ENCODE results near the gene CDH4. TPM values are rescaled to one million over a fixed set of nuclear protein-coding genes. Genes with fewer than 3 reads are reported as not detected.

CDH4 gene
- total RNA-seq, 1 experiment from 2014 or later, result not detected

DNA sequence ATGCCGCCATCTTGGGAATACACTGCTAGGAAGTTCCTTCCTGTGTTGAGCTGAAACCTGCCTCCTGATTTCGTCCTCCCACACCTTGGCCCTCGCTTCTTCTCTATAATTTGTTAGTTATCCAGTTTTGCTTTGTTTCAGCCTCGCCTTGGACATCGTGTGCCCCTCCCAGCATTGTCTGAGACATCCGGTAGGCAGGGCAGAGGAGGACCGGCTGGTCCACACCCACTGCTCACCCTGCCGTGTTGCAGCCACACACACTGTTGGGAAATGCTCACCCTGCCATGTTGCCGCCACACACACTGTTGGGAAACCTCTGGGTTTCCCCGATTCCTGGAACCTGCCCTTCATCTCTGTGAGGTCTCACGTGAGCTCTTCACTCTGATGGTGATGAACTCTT lies 105.1 kb downstream of the CDH4 start:
- no peaks in the 10 kb centered on the region for H3K9me3 Mint-ChIP-seq (ENCODE audit: unreplicated experiment)
- Histone ChIP-seq H3K36me3 (ENCODE audit: control insufficient read depth, insufficient read depth, low read length) (no peaks in the 10 kb centered on the region), H3K4me3 (ENCODE audit: low read depth, low read length) (no peak overlapping the region), H3K4me1 (no peaks in the 10 kb centered on the region), H3K9me3 (peaks cover 8% of the 10 kb centered on the region), H3K27me3 (replicated peaks; ENCODE audit: control insufficient read depth, insufficient read depth, low read length) (no peaks in the 10 kb centered on the region; the same call in 1 of the 2 replicates)
- H3K27ac Mint-ChIP-seq (ENCODE audit: unreplicated experiment), result no peak overlapping the region
- intact Hi-C loops (cut with micrococcal nuclease; ENCODE audit: unreplicated experiment), result no loop called here
- ChIA-PET POLR2A (no interaction called here), CTCF (no interaction called here)
- DNase-seq, result no peak
- no peaks in the 10 kb centered on the region for H3K4me1 Mint-ChIP-seq (ENCODE audit: low read depth, unreplicated experiment)
- H3K4me3 Mint-ChIP-seq (ENCODE audit: unreplicated experiment), result no peak overlapping the region
- H3K36me3 Mint-ChIP-seq (ENCODE audit: insufficient read depth, unreplicated experiment), result no peaks in the 10 kb centered on the region
- no TSS peak for BruUV-seq (replicated peaks)
- peaks cover 48% of the 10 kb centered on the region for H3K27me3 Mint-ChIP-seq (ENCODE audit: insufficient read depth, unreplicated experiment)
- TF ChIP-seq, protein P1, sequence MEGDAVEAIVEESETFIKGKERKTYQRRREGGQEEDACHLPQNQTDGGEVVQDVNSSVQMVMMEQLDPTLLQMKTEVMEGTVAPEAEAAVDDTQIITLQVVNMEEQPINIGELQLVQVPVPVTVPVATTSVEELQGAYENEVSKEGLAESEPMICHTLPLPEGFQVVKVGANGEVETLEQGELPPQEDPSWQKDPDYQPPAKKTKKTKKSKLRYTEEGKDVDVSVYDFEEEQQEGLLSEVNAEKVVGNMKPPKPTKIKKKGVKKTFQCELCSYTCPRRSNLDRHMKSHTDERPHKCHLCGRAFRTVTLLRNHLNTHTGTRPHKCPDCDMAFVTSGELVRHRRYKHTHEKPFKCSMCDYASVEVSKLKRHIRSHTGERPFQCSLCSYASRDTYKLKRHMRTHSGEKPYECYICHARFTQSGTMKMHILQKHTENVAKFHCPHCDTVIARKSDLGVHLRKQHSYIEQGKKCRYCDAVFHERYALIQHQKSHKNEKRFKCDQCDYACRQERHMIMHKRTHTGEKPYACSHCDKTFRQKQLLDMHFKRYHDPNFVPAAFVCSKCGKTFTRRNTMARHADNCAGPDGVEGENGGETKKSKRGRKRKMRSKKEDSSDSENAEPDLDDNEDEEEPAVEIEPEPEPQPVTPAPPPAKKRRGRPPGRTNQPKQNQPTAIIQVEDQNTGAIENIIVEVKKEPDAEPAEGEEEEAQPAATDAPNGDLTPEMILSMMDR (IDR thresholded peaks at IDR 0.05; ENCODE audit: insufficient read depth in 1 of 2, low read depth in 1 of 2, low read length in 1 of 2, severe bottlenecking in 1 of 2, unreplicated experiment in 1 of 2), result no peak

DNA sequence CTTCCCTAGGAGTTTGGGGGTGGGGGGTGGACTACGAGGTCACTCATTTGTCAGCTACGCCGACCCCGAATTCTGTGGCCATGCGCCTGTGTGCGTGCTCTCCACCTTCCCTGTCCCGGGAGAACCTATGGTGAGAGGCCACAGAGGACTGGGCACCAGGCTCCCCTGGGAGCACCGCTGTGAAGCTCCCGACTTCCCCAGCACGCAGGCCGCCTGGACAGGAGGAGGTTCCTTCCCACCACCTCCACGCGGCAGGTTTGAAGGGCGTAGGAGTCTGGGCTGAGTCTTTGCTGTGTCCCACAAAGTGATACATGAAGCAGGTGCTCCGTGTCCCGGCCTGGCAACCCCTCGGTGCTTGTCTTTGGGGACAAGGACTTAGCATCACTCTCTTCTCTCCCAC lies 107.2 kb downstream of the CDH4 start:
- ChIA-PET CTCF (no interaction called here), POLR2A (no interaction called here)
- Mint-ChIP-seq H3K9me3 (ENCODE audit: unreplicated experiment) (no peaks in the 10 kb centered on the region), H3K4me3 (ENCODE audit: unreplicated experiment) (no peak overlapping the region), H3K36me3 (ENCODE audit: insufficient read depth, unreplicated experiment) (no peaks in the 10 kb centered on the region), H3K4me1 (ENCODE audit: low read depth, unreplicated experiment) (no peaks in the 10 kb centered on the region), H3K27me3 (ENCODE audit: insufficient read depth, unreplicated experiment) (peaks cover 47% of the 10 kb centered on the region), H3K27ac (ENCODE audit: unreplicated experiment) (no peak overlapping the region)
- H3K4me3 ChIP-seq (ENCODE audit: low read depth, low read length), result no peak overlapping the region
- intact Hi-C loops (cut with micrococcal nuclease; ENCODE audit: unreplicated experiment), result no loop called here
- DNase-seq, result no peak
- H3K9me3 ChIP-seq, result peaks cover 8% of the 10 kb centered on the region
- H3K27me3 ChIP-seq (replicated peaks; ENCODE audit: control insufficient read depth, insufficient read depth, low read length), result no peaks in the 10 kb centered on the region; the same call in 1 of the 2 replicates
- H3K4me1 ChIP-seq, result no peaks in the 10 kb centered on the region
- no TSS peak for BruUV-seq (replicated peaks)
- no peaks in the 10 kb centered on the region for H3K36me3 ChIP-seq (ENCODE audit: control insufficient read depth, insufficient read depth, low read length)
- TF ChIP-seq, protein P1 (IDR thresholded peaks at IDR 0.05; ENCODE audit: insufficient read depth in 1 of 2, low read depth in 1 of 2, low read length in 1 of 2, severe bottlenecking in 1 of 2, unreplicated experiment in 1 of 2), result no peak

DNA sequence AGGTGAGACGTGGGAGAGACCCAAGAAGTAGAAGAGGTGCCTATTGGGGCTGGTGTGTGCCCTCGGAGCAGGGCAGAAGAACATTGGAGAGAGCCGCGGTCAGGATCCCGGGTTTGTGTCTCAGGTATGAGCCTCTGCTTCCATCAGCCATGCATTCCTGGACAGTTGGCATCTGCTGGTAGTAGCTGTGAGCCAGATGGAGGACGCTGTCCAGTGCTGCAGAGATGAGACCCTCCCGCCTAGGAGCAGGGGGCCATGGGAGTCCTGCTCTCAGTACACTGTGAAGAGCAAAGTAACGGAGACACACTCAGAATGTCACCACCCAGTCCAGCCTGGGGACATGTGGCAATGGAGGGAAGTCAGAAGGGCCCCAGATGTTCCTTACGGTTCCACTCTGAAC lies 108.2 kb downstream of the CDH4 start:
- no peaks in the 10 kb centered on the region for H3K36me3 ChIP-seq (ENCODE audit: control insufficient read depth, insufficient read depth, low read length)
- Mint-ChIP-seq H3K4me3 (ENCODE audit: unreplicated experiment) (no peak overlapping the region), H3K27ac (ENCODE audit: unreplicated experiment) (no peak overlapping the region), H3K27me3 (ENCODE audit: insufficient read depth, unreplicated experiment) (peaks cover 41% of the 10 kb centered on the region), H3K9me3 (ENCODE audit: unreplicated experiment) (peaks cover 6% of the 10 kb centered on the region), H3K4me1 (ENCODE audit: low read depth, unreplicated experiment) (no peaks in the 10 kb centered on the region), H3K36me3 (ENCODE audit: insufficient read depth, unreplicated experiment) (no peaks in the 10 kb centered on the region)
- intact Hi-C loops (cut with micrococcal nuclease; ENCODE audit: unreplicated experiment), result no loop called here
- DNase-seq, result no peak
- CTCF ChIA-PET, result no interaction called here
- no TSS peak for BruUV-seq (replicated peaks)
- H3K4me3 ChIP-seq (ENCODE audit: low read depth, low read length), result no peak overlapping the region
- H3K9me3 ChIP-seq, result peaks cover 16% of the 10 kb centered on the region
- POLR2A ChIA-PET, result no interaction called here
- H3K4me1 ChIP-seq, result no peaks in the 10 kb centered on the region
- TF ChIP-seq, protein P1 (IDR thresholded peaks at IDR 0.05; ENCODE audit: insufficient read depth in 1 of 2, low read depth in 1 of 2, low read length in 1 of 2, severe bottlenecking in 1 of 2, unreplicated experiment in 1 of 2), result no peak
- H3K27me3 ChIP-seq (replicated peaks; ENCODE audit: control insufficient read depth, insufficient read depth, low read length), result no peaks in the 10 kb centered on the region; the same call in 1 of the 2 replicates
